SKM-1 treated with dmso at 0.1 percent for 144 hours (cell line): ENCODE results near the gene RASL11B.

Experiments
- DNase-seq: peaks from one replicate; lab custom pipeline; 2025; ENCODE audit not compliant: unreplicated experiment; lab: John Stamatoyannopoulos, UW

RASL11B gene

GRCh38 chr4:52912608-52913007, 50.5 kb downstream of the RASL11B start:
- DNase-seq = no peak

GRCh38 chr4:52914051-52914605, 52.0 kb downstream of the RASL11B start:
- no peak for DNase-seq

DNA sequence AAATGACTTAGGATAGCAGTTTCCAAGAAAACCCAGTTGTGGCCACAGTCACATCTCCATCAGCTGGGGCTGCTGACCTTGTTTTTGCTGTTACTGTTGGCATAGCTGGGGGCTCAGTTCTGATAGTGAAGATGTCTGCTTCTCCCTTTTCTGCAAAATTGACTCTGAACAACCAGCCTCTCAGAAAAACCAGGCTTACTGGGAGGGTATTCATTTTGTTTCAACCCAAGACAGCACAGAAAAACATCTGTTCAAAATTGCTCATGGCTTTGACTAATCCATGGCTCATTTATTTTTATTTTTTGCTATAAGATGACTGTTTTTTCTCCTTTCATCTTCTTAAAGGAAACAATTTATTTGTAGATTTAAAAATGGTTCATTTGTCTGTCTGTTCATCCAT, 53.1 kb downstream of the RASL11B start:
- no peak for DNase-seq

- DNase-seq = no peak
Measured at GRCh38 chr4:52915730-52916300, 53.7 kb downstream of the RASL11B start.
